Stimulated activated memory B cell treated with anti-CD40 and anti-IgM and Interleukin-4, amounts not matched to agents 10 μg/mL and 1 μg/mL and 100 μg/mL, for 72 hours (primary cell): ENCODE data around the gene NCR2.

Experiments used
- ATAC-seq: fragments of 150-1000 bp; cut with Tn5 transposase; 2 replicates; pipeline ENCODE4 v1.10.0; 2021
- H3K27ac Mint-ChIP-seq: one replicate; pipeline ENCODE4 v1.8.0; 2022; ENCODE audit warnings: mild to moderate bottlenecking, mixed read lengths
- H3K27me3 Mint-ChIP-seq: one replicate; pipeline ENCODE4 v1.8.0; 2022; ENCODE audit warnings: mixed read lengths
- H3K36me3 Mint-ChIP-seq: one replicate; pipeline ENCODE4 v1.8.0; 2022; ENCODE audit warnings: mixed read lengths
- H3K4me1 Mint-ChIP-seq: one replicate; pipeline ENCODE4 v1.8.0; 2022; ENCODE audit warnings: mixed read lengths
- H3K4me3 Mint-ChIP-seq: one replicate; pipeline ENCODE4 v1.8.0; 2022; ENCODE audit warnings: mild to moderate bottlenecking, moderate library complexity, mixed read lengths
- H3K9me3 Mint-ChIP-seq: one replicate; pipeline ENCODE4 v1.8.0; 2022; ENCODE audit warnings: mixed read lengths

NCR2 gene

GRCh38 chr6:41318261-41318653 lies 17.2 kb upstream of the NCR2 start:
- Mint-ChIP-seq H3K4me1 (peaks cover 27% of the 10 kb centered on the region), H3K4me3 (peak overlapping the region; percentile 80), H3K36me3 (no peaks in the 10 kb centered on the region), H3K27ac (peak overlapping the region; percentile 59), H3K27me3 (peaks cover 19% of the 10 kb centered on the region), H3K9me3 (no peaks in the 10 kb centered on the region)
- no peak for ATAC-seq

GRCh38 chr6:41318654-41319565 lies 16.5 kb upstream of the NCR2 start:
- peak overlapping the region; percentile 80 for H3K4me3 Mint-ChIP-seq
- peak; percentile 96 for ATAC-seq
- no peaks in the 10 kb centered on the region for H3K9me3 Mint-ChIP-seq
- H3K27ac Mint-ChIP-seq = peak overlapping the region; percentile 59
- H3K27me3 Mint-ChIP-seq = peaks cover 13% of the 10 kb centered on the region
- peaks cover 25% of the 10 kb centered on the region for H3K4me1 Mint-ChIP-seq
- H3K36me3 Mint-ChIP-seq = no peaks in the 10 kb centered on the region

DNA sequence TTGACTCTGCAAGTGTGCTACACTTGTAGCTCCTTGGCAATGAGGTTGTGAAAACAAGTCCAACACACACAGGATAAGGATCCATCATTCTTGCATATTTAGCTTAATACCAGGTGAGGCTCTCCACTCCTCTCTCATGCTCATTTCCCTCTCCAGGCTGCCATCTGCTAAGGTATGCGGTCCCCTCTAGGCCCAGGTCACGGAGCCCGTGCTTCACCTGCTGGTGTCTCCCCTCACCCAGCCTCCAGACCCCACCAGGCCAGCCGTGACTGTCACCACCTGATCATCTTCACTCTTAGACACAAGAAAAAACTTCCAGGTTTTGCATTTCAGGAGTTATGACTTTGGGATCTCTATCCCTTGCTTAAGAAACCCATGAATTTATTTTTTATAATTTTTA lies 14.2 kb upstream of the NCR2 start:
- Mint-ChIP-seq H3K4me3 (no peak overlapping the region), H3K4me1 (peaks cover 14% of the 10 kb centered on the region), H3K27me3 (peaks cover 13% of the 10 kb centered on the region), H3K27ac (no peak overlapping the region), H3K36me3 (no peaks in the 10 kb centered on the region), H3K9me3 (no peaks in the 10 kb centered on the region)
- ATAC-seq = no peak

GRCh38 chr6:41325446-41326066 lies 9.9 kb upstream of the NCR2 start:
- Mint-ChIP-seq H3K27ac (no peak overlapping the region), H3K4me3 (no peak overlapping the region), H3K9me3 (no peaks in the 10 kb centered on the region), H3K4me1 (no peaks in the 10 kb centered on the region), H3K27me3 (peaks cover 13% of the 10 kb centered on the region), H3K36me3 (no peaks in the 10 kb centered on the region)
- no peak for ATAC-seq

- no peaks in the 10 kb centered on the region for H3K9me3 Mint-ChIP-seq
- H3K36me3 Mint-ChIP-seq = no peaks in the 10 kb centered on the region
- H3K4me3 Mint-ChIP-seq = no peak overlapping the region
- ATAC-seq = no peak
- no peak overlapping the region for H3K27ac Mint-ChIP-seq
- no peaks in the 10 kb centered on the region for H3K4me1 Mint-ChIP-seq
- peaks cover 13% of the 10 kb centered on the region for H3K27me3 Mint-ChIP-seq
These were observed 9.3 kb upstream of the NCR2 start for GRCh38 chr6:41326092-41326491.

GRCh38 chr6:41327177-41327576 lies 8.2 kb upstream of the NCR2 start:
- peaks cover 13% of the 10 kb centered on the region for H3K27me3 Mint-ChIP-seq
- no peak overlapping the region for H3K4me3 Mint-ChIP-seq
- no peaks in the 10 kb centered on the region for H3K9me3 Mint-ChIP-seq
- ATAC-seq = no peak
- peaks cover 3% of the 10 kb centered on the region for H3K4me1 Mint-ChIP-seq
- no peak overlapping the region for H3K27ac Mint-ChIP-seq
- H3K36me3 Mint-ChIP-seq = no peaks in the 10 kb centered on the region

GRCh38 chr6:41331401-41332150 lies 3.8 kb upstream of the NCR2 start:
- peaks cover 43% of the 10 kb centered on the region for H3K4me1 Mint-ChIP-seq

DNA sequence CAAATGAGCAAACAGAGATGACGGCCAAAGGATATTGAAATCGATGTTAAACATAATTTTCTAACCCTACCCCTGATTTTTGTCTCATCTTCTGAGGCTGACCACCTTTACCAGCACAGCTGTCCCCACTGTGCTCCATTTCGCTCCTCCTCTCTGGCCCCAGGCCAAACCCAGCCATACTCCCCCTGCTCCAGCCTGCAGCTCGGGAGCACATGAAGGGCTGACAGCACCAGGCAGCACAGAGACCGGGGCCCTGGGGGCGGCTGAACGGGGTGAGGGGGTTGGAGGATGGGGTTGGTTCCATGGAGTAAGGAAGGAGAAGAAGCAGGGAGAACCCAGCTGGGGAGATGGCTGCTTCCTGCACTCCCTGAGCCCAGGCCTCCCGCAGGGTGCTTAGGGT lies 3.2 kb upstream of the NCR2 start:
- no peaks in the 10 kb centered on the region for H3K27me3 Mint-ChIP-seq
- peaks cover 43% of the 10 kb centered on the region for H3K4me1 Mint-ChIP-seq
- H3K4me3 Mint-ChIP-seq = no peak overlapping the region
- peak overlapping the region; percentile 78 for H3K27ac Mint-ChIP-seq
- H3K9me3 Mint-ChIP-seq = no peaks in the 10 kb centered on the region
- ATAC-seq = no peak
- no peaks in the 10 kb centered on the region for H3K36me3 Mint-ChIP-seq

More at GRCh38 chr6:41331401-41332150, 3.8 kb upstream of the NCR2 start:
- Mint-ChIP-seq H3K27me3 (peaks cover 1% of the 10 kb centered on the region), H3K4me3 (no peak overlapping the region), H3K9me3 (no peaks in the 10 kb centered on the region), H3K27ac (no peak overlapping the region), H3K36me3 (no peaks in the 10 kb centered on the region)
- no peak for ATAC-seq

DNA sequence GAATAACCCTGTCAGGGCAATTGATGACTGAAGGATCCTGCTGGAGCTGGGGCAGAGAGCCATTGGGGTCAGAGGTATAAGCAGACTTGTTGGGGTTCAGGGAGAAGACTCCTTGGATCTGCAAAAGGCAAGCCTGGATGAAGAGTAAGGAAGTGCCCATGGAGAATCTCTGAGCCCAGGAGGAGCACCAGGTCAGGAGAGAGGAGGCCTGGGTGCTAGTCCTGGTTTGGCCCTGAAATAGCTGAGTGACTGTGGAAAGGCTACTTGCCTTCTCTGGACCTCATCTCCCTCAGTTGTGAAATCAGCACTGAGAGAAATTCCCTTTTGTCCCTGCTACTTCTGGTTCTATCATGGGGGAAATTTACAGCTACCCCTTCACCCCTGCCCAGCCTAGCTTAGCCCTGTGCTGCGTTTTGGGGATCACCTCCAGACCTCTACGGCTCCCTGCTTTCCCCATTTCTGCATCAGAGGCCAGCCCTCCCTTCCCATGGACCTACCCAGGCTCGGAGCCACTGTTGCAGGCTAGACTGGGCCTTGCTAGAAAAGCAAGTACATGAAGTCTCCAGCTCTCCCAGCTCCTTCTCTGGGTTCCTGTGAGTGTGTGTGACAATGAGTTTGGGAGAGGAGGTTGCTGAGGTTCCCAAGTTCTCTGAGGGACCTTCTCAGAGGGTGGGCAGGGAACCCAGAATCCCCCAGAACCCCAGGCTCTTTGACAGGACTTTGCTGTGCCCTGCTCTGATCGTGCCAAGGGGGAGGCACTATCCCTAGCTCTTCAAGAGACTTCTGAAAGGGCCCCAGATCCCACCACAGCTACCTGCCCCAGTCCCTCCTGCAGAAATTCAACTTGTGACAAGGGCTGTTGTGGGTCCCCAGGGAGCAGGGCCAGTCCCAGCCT lies 2.3 kb upstream of the NCR2 start:
- Mint-ChIP-seq H3K27me3 (no peaks in the 10 kb centered on the region), H3K36me3 (no peaks in the 10 kb centered on the region), H3K4me1 (peaks cover 43% of the 10 kb centered on the region), H3K27ac (peak overlapping the region; percentile 78), H3K9me3 (no peaks in the 10 kb centered on the region), H3K4me3 (peak overlapping the region; percentile 19)
- ATAC-seq = no peak

GRCh38 chr6:41334482-41335040 lies 847 bp upstream of the NCR2 start:
- Mint-ChIP-seq H3K4me3 (peak overlapping the region; percentile 4), H3K4me1 (peaks cover 43% of the 10 kb centered on the region), H3K36me3 (no peaks in the 10 kb centered on the region), H3K9me3 (no peaks in the 10 kb centered on the region), H3K27ac (peak overlapping the region; percentile 78), H3K27me3 (no peaks in the 10 kb centered on the region)
- ATAC-seq = no peak

- peak overlapping the region; percentile 78 for H3K27ac Mint-ChIP-seq
- H3K36me3 Mint-ChIP-seq = no peaks in the 10 kb centered on the region
- no peak overlapping the region for H3K4me3 Mint-ChIP-seq
- no peaks in the 10 kb centered on the region for H3K27me3 Mint-ChIP-seq
- peaks cover 43% of the 10 kb centered on the region for H3K4me1 Mint-ChIP-seq
- ATAC-seq = no peak
- no peaks in the 10 kb centered on the region for H3K9me3 Mint-ChIP-seq
These were observed 535 bp downstream of the NCR2 start for GRCh38 chr6:41335943-41336342.

DNA sequence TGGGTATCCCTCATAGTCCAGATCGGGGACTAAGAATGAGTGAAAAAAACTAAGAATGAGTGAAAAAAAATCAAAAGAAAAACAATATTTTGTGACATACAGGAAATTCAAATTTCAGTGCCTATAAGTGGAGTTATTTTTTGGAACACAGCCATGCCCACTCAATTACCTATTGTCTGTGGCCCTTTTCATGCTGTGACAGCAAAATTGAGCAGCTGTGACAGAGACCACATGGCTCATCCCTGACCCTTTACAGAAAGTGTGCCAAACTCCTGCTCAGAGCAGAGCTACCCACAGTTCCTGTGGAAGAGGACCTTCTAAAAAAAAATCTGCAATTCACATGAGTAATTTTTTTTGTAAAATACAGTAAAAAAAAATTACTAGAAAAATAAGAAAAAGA lies 1.4 kb downstream of the NCR2 start:
- peaks cover 43% of the 10 kb centered on the region for H3K4me1 Mint-ChIP-seq
- no peaks in the 10 kb centered on the region for H3K9me3 Mint-ChIP-seq
- no peaks in the 10 kb centered on the region for H3K36me3 Mint-ChIP-seq
- ATAC-seq = no peak
- H3K27me3 Mint-ChIP-seq = no peaks in the 10 kb centered on the region
- H3K27ac Mint-ChIP-seq = peak overlapping the region; percentile 78
- no peak overlapping the region for H3K4me3 Mint-ChIP-seq

- H3K4me3 Mint-ChIP-seq = no peak overlapping the region
- H3K27ac Mint-ChIP-seq = no peak overlapping the region
- H3K27me3 Mint-ChIP-seq = no peaks in the 10 kb centered on the region
- no peaks in the 10 kb centered on the region for H3K36me3 Mint-ChIP-seq
- peaks cover 34% of the 10 kb centered on the region for H3K4me1 Mint-ChIP-seq
- H3K9me3 Mint-ChIP-seq = no peaks in the 10 kb centered on the region
- ATAC-seq = no peak
These were observed 2.3 kb downstream of the NCR2 start for GRCh38 chr6:41337709-41338108.

- Mint-ChIP-seq H3K9me3 (no peaks in the 10 kb centered on the region), H3K4me1 (peaks cover 31% of the 10 kb centered on the region), H3K4me3 (no peak overlapping the region), H3K36me3 (no peaks in the 10 kb centered on the region), H3K27ac (no peak overlapping the region), H3K27me3 (no peaks in the 10 kb centered on the region)
- no peak for ATAC-seq
These were observed 3.3 kb downstream of the NCR2 start for GRCh38 chr6:41338659-41339058.
